Caco-2 (cell line): ENCODE data around the gene MAN1B1. TPM values are rescaled to one million over a fixed set of nuclear protein-coding genes. Genes with fewer than 3 reads are reported as not detected.

Experiments
- BruUV-seq: library from RNA; stranded (reverse); fragments of 400-500 nt; replicated peaks from 2 replicates; lab custom pipeline; 2021; lab: Mats Ljungman, UMichigan
- CTCF ChIA-PET: fragments of 300-600 bp; sonication (Branson Sonifier 250); formaldehyde crosslinking; loops from one replicate; lab custom pipeline; 2022; ENCODE audit warnings: antibody characterized with exemption; lab: Charles Lee
- POLR2A ChIA-PET: fragments of 300-600 bp; sonication (Branson Sonifier 250); formaldehyde crosslinking; loops from one replicate; lab custom pipeline; 2022; ENCODE audit warnings: antibody characterized with exemption; lab: Charles Lee
- DNase-seq, 2 experiments: peaks; one replicate each; pipeline versions ENCODE4 v3.0.0 to v3.0.0-alpha.2; 2020 to 2022
- H3K27me3 ChIP-seq: replicated peaks from 2 replicates; pipeline ENCODE4 v1.6.0; 2011; ENCODE audit warnings: low read length; ENCODE audit not compliant: control insufficient read depth, insufficient read depth
- H3K36me3 ChIP-seq: 2 replicates; pipeline ENCODE4 v1.5.1; 2011; ENCODE audit warnings: low read length; ENCODE audit not compliant: control insufficient read depth, insufficient read depth
- H3K4me1 ChIP-seq: fragments of 250-450 bp; sonication (Bioruptor Pico); 2 replicates; pipeline ENCODE4 v1.5.1; 2020; ENCODE audit warnings: mild to moderate bottlenecking
- H3K4me3 ChIP-seq: 2 replicates; pipeline ENCODE4 v1.5.1; 2011; ENCODE audit warnings: low read depth, mild to moderate bottlenecking, control low read depth, low read length
- H3K9me3 ChIP-seq: fragments of 250-450 bp; sonication (Bioruptor Pico); 2 replicates; pipeline ENCODE4 v1.5.1; 2020; ENCODE audit warnings: mild to moderate bottlenecking, moderate library complexity
- H3K27ac Mint-ChIP-seq: one replicate; pipeline ENCODE4 v1.8.0; 2022; ENCODE audit warnings: mixed read lengths; ENCODE audit not compliant: unreplicated experiment
- H3K27me3 Mint-ChIP-seq: one replicate; pipeline ENCODE4 v1.8.0; 2022; ENCODE audit warnings: mixed read lengths; ENCODE audit not compliant: insufficient read depth, unreplicated experiment
- H3K36me3 Mint-ChIP-seq: one replicate; pipeline ENCODE4 v1.8.0; 2022; ENCODE audit warnings: mild to moderate bottlenecking, mixed read lengths; ENCODE audit not compliant: insufficient read depth, unreplicated experiment
- H3K4me1 Mint-ChIP-seq: one replicate; pipeline ENCODE4 v1.8.0; 2022; ENCODE audit warnings: low read depth, mixed read lengths; ENCODE audit not compliant: unreplicated experiment
- H3K4me3 Mint-ChIP-seq: one replicate; pipeline ENCODE4 v1.8.0; 2022; ENCODE audit warnings: mild to moderate bottlenecking, moderate library complexity, mixed read lengths; ENCODE audit not compliant: unreplicated experiment
- H3K9me3 Mint-ChIP-seq: one replicate; pipeline ENCODE4 v1.8.0; 2022; ENCODE audit warnings: mixed read lengths; ENCODE audit not compliant: unreplicated experiment
- intact Hi-C: fragments of 100-400 bp; cut with micrococcal nuclease; formaldehyde crosslinking; loops from one replicate; pipeline ENCODE4 v1.10.0; 2022; ENCODE audit not compliant: unreplicated experiment
- total RNA-seq: library from RNA; stranded (reverse); gene quantifications from 2 replicates; pipeline ENCODE4 v1.2.3, GENCODE V29; 2022
- TF ChIP-seq, protein P1 (sequence below), 2 experiments: fragments of 200-600 bp in 1 of 2; IDR thresholded peaks; 1 replicate in 1 of 2; 2 replicates in 1 of 2; pipeline versions ENCODE4 v1.5.1 to v1.8.0; 2011 to 2022; ENCODE audit warnings: antibody characterized with exemption in 1 of 2, control low read depth in 1 of 2, inconsistent platforms in 1 of 2, low read depth in 1 of 2, low read length in 1 of 2, mild to moderate bottlenecking in 1 of 2, moderate library complexity in 1 of 2; ENCODE audit not compliant: insufficient read depth in 1 of 2, severe bottlenecking in 1 of 2, unreplicated experiment in 1 of 2

The MAN1B1 gene
- total RNA-seq, 1 experiment from 2014 or later, result 57.7 TPM

GRCh38 chr9:137049544-137050449 lies 37.0 kb upstream of the MAN1B1 start:
- peak; percentile 68 to 69 for DNase-seq
- H3K27me3 ChIP-seq, result no peaks in the 10 kb centered on the region
- intact Hi-C loops, result no loop called here
- no peak overlapping the region for H3K4me3 Mint-ChIP-seq
- H3K27me3 Mint-ChIP-seq, result no peaks in the 10 kb centered on the region
- peaks cover 6% of the 10 kb centered on the region for H3K4me1 Mint-ChIP-seq
- TF ChIP-seq, protein P1, sequence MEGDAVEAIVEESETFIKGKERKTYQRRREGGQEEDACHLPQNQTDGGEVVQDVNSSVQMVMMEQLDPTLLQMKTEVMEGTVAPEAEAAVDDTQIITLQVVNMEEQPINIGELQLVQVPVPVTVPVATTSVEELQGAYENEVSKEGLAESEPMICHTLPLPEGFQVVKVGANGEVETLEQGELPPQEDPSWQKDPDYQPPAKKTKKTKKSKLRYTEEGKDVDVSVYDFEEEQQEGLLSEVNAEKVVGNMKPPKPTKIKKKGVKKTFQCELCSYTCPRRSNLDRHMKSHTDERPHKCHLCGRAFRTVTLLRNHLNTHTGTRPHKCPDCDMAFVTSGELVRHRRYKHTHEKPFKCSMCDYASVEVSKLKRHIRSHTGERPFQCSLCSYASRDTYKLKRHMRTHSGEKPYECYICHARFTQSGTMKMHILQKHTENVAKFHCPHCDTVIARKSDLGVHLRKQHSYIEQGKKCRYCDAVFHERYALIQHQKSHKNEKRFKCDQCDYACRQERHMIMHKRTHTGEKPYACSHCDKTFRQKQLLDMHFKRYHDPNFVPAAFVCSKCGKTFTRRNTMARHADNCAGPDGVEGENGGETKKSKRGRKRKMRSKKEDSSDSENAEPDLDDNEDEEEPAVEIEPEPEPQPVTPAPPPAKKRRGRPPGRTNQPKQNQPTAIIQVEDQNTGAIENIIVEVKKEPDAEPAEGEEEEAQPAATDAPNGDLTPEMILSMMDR (IDR thresholded peaks at IDR 0.05; ENCODE audit: insufficient read depth in 1 of 2, low read depth in 1 of 2, low read length in 1 of 2, severe bottlenecking in 1 of 2, unreplicated experiment in 1 of 2), result peak; percentile 51 to 57
- H3K4me3 ChIP-seq, result no peak overlapping the region
- no peaks in the 10 kb centered on the region for H3K36me3 ChIP-seq
- no peaks in the 10 kb centered on the region for H3K9me3 Mint-ChIP-seq
- no peaks in the 10 kb centered on the region for H3K9me3 ChIP-seq
- BruUV-seq, result no TSS peak
- H3K4me1 ChIP-seq, result peaks cover 12% of the 10 kb centered on the region
- H3K27ac Mint-ChIP-seq, result no peak overlapping the region
- H3K36me3 Mint-ChIP-seq, result no peaks in the 10 kb centered on the region
- POLR2A ChIA-PET, result no interaction called here
- CTCF ChIA-PET, result interaction anchor here (0.5 to 1.6 kb wide), 6 partner anchors 14 to 187 kb away, joined by 3 to 9 read pairs (median 4); partner anchors contain the start of gene SAPCD2

DNA sequence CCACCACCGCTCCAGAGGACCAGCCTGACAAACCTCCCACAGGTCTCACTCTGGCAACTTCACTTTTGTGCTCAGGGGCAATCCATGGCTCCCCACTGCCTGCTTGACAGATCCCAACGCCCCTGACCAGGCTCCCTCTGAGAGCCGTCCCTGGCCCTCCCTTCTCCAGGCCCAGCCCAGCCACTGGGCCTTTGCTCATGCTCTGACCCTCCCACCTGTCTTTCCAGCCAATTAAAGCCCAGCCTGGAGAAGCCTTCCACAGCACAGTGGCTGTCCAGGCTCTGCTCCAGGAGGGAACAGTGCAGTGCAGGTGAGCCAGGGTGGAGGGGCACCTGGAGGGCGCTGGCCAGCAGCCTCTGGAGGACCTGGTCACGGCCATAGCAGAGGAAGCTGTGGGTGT lies 36.2 kb upstream of the MAN1B1 start:
- Mint-ChIP-seq H3K4me3 (no peak overlapping the region), H3K36me3 (no peaks in the 10 kb centered on the region), H3K4me1 (peaks cover 6% of the 10 kb centered on the region), H3K27ac (no peak overlapping the region), H3K27me3 (no peaks in the 10 kb centered on the region), H3K9me3 (no peaks in the 10 kb centered on the region)
- intact Hi-C loops, result no loop called here
- Histone ChIP-seq H3K4me3 (no peak overlapping the region), H3K4me1 (peaks cover 14% of the 10 kb centered on the region), H3K36me3 (no peaks in the 10 kb centered on the region), H3K9me3 (no peaks in the 10 kb centered on the region), H3K27me3 (no peaks in the 10 kb centered on the region)
- ChIA-PET CTCF (interaction anchor here (0.6 to 1.2 kb wide), 3 partner anchors 17 to 86 kb away, joined by 3 to 5 read pairs (median 4); no protein-coding TSS in a partner anchor), POLR2A (no interaction called here)
- DNase-seq, result no peak
- no TSS peak for BruUV-seq
- TF ChIP-seq, protein P1 (IDR thresholded peaks at IDR 0.05; ENCODE audit: insufficient read depth in 1 of 2, low read depth in 1 of 2, low read length in 1 of 2, severe bottlenecking in 1 of 2, unreplicated experiment in 1 of 2), result no peak

GRCh38 chr9:137051145-137051724 lies 35.5 kb upstream of the MAN1B1 start:
- H3K27me3 Mint-ChIP-seq, result no peaks in the 10 kb centered on the region

More at GRCh38 chr9:137051145-137051724, 35.5 kb upstream of the MAN1B1 start:
- TF ChIP-seq, protein P1 (IDR thresholded peaks at IDR 0.05; ENCODE audit: insufficient read depth in 1 of 2, low read depth in 1 of 2, low read length in 1 of 2, severe bottlenecking in 1 of 2, unreplicated experiment in 1 of 2), result no peak
- no TSS peak for BruUV-seq
- intact Hi-C loops, result no loop called here
- Histone ChIP-seq H3K9me3 (no peaks in the 10 kb centered on the region), H3K27me3 (no peaks in the 10 kb centered on the region), H3K4me1 (peaks cover 18% of the 10 kb centered on the region), H3K36me3 (no peaks in the 10 kb centered on the region), H3K4me3 (no peak overlapping the region)
- Mint-ChIP-seq H3K27ac (no peak overlapping the region), H3K9me3 (no peaks in the 10 kb centered on the region), H3K36me3 (no peaks in the 10 kb centered on the region), H3K4me1 (peaks cover 6% of the 10 kb centered on the region), H3K4me3 (no peak overlapping the region)
- DNase-seq, result no peak
- ChIA-PET CTCF (interaction anchor here (0.6 to 1.2 kb wide), 3 partner anchors 17 to 86 kb away, joined by 3 to 5 read pairs (median 4); no protein-coding TSS in a partner anchor), POLR2A (no interaction called here)
